Amygdala (tissue), 56 donors: ENCODE measurements around the gene GRK1.

ENCODE experiments used
- DNase-seq, 56 donors: peaks; one replicate each; lab custom pipeline; 2025; lab: John Stamatoyannopoulos, UW

The GRK1 gene

GRCh38 chr13:113751491-113751890, 84.5 kb downstream of the GRK1 start:
- no peak for DNase-seq

- DNase-seq, result peak in 1 of 56 donors; percentile 22
These were observed 85.4 kb downstream of the GRK1 start for GRCh38 chr13:113752211-113752986.

GRCh38 chr13:113753171-113753570, 86.2 kb downstream of the GRK1 start:
- no peak for DNase-seq

- DNase-seq, result no peak
These were observed 87.2 kb downstream of the GRK1 start for GRCh38 chr13:113754242-113754641.

GRCh38 chr13:113754691-113755090, 87.7 kb downstream of the GRK1 start:
- DNase-seq, result no peak

GRCh38 chr13:113756441-113757097, 89.5 kb downstream of the GRK1 start:
- no peak for DNase-seq

- DNase-seq, result peak in 49 of 56 donors; percentile 22 to 79 (median 62)
These were observed 91.9 kb downstream of the GRK1 start, which contains the start of gene TMEM255B for GRCh38 chr13:113758651-113759524. Gene TMEM255B, plus strand, starts transcription at chr13:113759226. Its CDS starts 44 bp downstream, at chr13:113759270.

- peak in 2 of 56 donors; percentile 21 to 42 for DNase-seq
These were observed 92.6 kb downstream of the GRK1 start for GRCh38 chr13:113759525-113760137.

GRCh38 chr13:113761136-113761535, 94.1 kb downstream of the GRK1 start:
- no peak for DNase-seq

GRCh38 chr13:113762075-113762474, 95.1 kb downstream of the GRK1 start:
- no peak for DNase-seq

GRCh38 chr13:113762538-113762937, 95.5 kb downstream of the GRK1 start:
- no peak for DNase-seq

- no peak for DNase-seq
These were observed 96.2 kb downstream of the GRK1 start for GRCh38 chr13:113763254-113763653.

- no peak for DNase-seq
These were observed 97.2 kb downstream of the GRK1 start for GRCh38 chr13:113763961-113764792.

- DNase-seq, result no peak
These were observed 98.0 kb downstream of the GRK1 start for GRCh38 chr13:113764793-113765563.

- DNase-seq, result no peak
These were observed 98.5 kb downstream of the GRK1 start for GRCh38 chr13:113765564-113765910.

- no peak for DNase-seq
These were observed 99.2 kb downstream of the GRK1 start for GRCh38 chr13:113766035-113766800.

GRCh38 chr13:113767366-113767765, 100.3 kb downstream of the GRK1 start:
- no peak for DNase-seq
